Adrenal gland (tissue), 5 donors: ENCODE measurements around the gene ABCA13.

Experiments
- CTCF ChIP-seq, 6 experiments: fragments of 450-650 bp in 4 of 6; fragments of 200-600 bp in 2 of 6; sonication (generic) in 1 of 6; IDR thresholded peaks; 1 replicate in 5 of 6; 2 replicates in 1 of 6; pipeline versions ENCODE4 v1.5.1 to v1.8.0; 2016 to 2021; ENCODE audit warnings: antibody characterized with exemption in 6 of 6, mild to moderate bottlenecking in 2 of 6, moderate library complexity in 1 of 6
- POLR2A ChIP-seq, 2 donors: fragments of 450-650 bp; IDR thresholded peaks; one replicate each; pipeline ENCODE4 v1.6.1; 2017; ENCODE audit warnings: antibody characterized with exemption in 2 of 2, mild to moderate bottlenecking in 2 of 2, moderate library complexity in 1 of 2
- donor health status: DM: no; HTN: no; CAD: no.

DNA sequence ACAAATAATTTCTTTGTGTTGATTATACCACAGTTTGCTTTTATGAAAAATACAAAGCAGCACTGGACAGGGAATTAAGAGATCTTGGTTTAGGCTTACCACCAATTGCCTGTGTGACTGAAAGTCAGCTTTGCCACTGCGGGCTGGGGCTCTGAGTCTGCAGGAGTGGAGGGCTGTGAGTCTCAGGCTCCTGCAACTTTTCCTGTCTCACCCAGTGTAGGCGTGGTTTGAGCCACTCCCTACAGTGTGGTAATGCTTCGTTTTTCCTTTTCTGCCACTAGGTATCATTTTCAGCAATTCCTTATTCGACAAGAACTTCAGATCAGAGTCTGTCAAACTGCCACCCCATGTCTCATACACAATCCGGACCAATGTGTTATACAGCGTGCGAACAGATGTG lies 180.6 kb downstream of the ABCA13 start:
- TF ChIP-seq CTCF (IDR thresholded peaks at IDR 0.05), result no peak
- TF ChIP-seq POLR2A (IDR thresholded peaks at IDR 0.05), result no peak
